ENCODE data around the gene ATF7.

DNA sequence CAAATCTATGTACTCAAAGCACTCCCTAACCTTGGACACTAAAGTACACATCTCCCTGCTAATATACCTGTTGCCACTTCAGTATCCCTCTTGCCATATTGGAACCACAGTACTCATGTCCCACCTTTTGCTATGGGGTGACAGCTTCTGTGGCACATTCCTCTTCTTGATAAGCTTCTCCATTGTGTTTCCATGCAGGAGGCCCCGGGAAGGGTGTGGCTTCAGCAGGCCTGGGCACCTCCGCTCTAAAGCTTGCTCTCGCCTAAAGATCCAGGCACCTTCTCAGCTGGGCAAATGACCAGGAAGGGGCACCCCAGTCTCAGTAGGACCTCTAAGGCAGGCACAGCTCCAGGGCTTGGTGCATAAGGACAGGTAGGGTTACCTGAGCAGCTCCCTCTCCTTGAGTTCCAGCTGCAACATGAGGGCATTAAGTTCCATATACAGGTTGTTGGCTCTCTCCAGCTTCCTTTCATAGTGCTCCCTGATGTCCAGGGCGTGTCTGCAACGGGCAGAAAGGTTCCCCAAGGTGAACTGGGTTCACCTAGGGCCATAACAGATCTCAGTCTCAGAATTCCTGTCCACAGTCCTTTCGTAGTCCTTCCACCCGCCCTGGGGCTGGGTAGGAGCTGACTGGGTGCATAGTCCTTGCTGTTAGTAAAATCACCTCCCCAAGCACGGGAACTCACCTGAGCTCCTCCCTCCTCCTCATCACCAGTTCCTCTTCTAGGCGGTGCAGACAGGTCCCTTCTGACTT is 142.8 kb downstream of the ATF7 start:
- TF ChIP-seq, protein P1, sequence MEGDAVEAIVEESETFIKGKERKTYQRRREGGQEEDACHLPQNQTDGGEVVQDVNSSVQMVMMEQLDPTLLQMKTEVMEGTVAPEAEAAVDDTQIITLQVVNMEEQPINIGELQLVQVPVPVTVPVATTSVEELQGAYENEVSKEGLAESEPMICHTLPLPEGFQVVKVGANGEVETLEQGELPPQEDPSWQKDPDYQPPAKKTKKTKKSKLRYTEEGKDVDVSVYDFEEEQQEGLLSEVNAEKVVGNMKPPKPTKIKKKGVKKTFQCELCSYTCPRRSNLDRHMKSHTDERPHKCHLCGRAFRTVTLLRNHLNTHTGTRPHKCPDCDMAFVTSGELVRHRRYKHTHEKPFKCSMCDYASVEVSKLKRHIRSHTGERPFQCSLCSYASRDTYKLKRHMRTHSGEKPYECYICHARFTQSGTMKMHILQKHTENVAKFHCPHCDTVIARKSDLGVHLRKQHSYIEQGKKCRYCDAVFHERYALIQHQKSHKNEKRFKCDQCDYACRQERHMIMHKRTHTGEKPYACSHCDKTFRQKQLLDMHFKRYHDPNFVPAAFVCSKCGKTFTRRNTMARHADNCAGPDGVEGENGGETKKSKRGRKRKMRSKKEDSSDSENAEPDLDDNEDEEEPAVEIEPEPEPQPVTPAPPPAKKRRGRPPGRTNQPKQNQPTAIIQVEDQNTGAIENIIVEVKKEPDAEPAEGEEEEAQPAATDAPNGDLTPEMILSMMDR (IDR thresholded peaks at IDR 0.05; ENCODE audit: borderline replicate concordance, extremely low read depth, low read length, poor library complexity, severe bottlenecking) = no peak
- TF ChIP-seq EZH2 (IDR thresholded peaks at IDR 0.05; ENCODE audit: borderline replicate concordance, low read depth, low read length, severe bottlenecking) = no peak

Data from DND-41 (cell line).